Osteocyte (in vitro differentiated cells): ENCODE measurements around the gene RHOBTB3. TPM values are rescaled to one million over a fixed set of nuclear protein-coding genes. Genes with fewer than 3 reads are reported as not detected.

Source experiments
- DNase-seq: peaks from one replicate; pipeline ENCODE4 v3.0.0; 2021; ENCODE audit warnings: mixed read lengths; ENCODE audit not compliant: unreplicated experiment; ENCODE audit errors: extremely low spot score
- H3K27ac Mint-ChIP-seq: one replicate; pipeline ENCODE4 v1.8.0; 2021; ENCODE audit warnings: mild to moderate bottlenecking, mixed read lengths; ENCODE audit not compliant: unreplicated experiment
- H3K27me3 Mint-ChIP-seq: one replicate; pipeline ENCODE4 v1.8.0; 2021; ENCODE audit warnings: mixed read lengths; ENCODE audit not compliant: unreplicated experiment
- H3K36me3 Mint-ChIP-seq: one replicate; pipeline ENCODE4 v1.8.0; 2021; ENCODE audit warnings: mixed read lengths; ENCODE audit not compliant: unreplicated experiment
- H3K4me1 Mint-ChIP-seq: one replicate; pipeline ENCODE4 v1.8.0; 2021; ENCODE audit warnings: mixed read lengths; ENCODE audit not compliant: unreplicated experiment
- H3K4me3 Mint-ChIP-seq: one replicate; pipeline ENCODE4 v1.8.0; 2021; ENCODE audit warnings: mild to moderate bottlenecking, moderate library complexity, mixed read lengths; ENCODE audit not compliant: unreplicated experiment
- H3K9me3 Mint-ChIP-seq: one replicate; pipeline ENCODE4 v1.8.0; 2021; ENCODE audit warnings: mixed read lengths; ENCODE audit not compliant: unreplicated experiment
- CTCF ChIP-seq: fragments of 200-600 bp; sonication (generic); IDR thresholded peaks from 2 replicates; pipeline ENCODE4 v1.5.0; 2021; ENCODE audit warnings: antibody characterized with exemption, mild to moderate bottlenecking, moderate library complexity
- total RNA-seq: library from RNA; stranded (reverse); gene quantifications from 2 replicates; pipeline ENCODE4 v1.2.1, GENCODE V29; 2021

Gene RHOBTB3
- total RNA-seq, 1 donor from 2014 or later: 190 TPM

DNA sequence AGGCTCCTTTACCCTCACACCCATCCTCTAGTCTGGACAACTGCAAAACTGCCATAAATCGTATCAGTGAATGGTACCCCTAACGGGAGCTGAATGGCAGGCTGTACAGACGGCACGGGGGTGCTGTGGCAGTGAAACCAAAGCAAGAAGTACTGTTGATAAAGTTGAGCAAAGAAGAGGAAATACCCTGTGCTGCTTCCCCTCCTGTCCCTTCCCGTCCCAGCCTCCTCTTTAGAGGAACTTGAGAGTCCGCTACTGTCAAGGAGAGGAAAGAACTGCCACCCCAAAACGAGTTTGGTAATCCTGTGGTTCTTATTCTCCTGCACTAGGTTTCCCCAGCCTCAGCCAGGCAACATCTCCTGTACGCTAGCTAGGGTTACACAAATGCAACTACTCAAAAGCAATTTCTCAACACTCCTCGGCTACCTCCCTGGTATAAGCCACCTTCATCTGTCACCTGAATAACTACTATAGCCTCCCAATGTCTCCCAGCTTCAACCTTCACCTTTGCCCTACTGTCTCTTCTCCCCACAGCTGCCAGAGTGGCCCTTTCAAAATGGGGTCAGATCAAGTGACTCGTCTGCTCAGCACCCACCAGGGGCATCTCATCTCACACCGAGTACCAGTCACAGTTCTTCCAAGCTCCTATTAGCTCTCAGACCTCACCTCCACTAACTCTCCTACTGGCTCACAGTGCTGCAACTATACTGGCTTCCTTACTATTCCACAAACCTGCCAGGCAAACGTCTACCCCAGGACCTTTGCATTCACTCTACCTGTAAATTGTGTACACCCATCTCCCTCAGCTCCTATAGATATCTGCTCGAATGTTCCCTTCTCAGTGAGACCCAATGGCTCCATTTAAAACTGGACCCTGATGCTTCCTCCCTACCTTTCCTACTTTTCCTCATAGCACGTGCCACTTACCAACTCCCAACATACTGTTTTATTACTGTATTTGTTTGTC lies 87.3 kb downstream of the RHOBTB3 start:
- peaks cover 51% of the 10 kb centered on the region for H3K4me1 Mint-ChIP-seq
- no peak overlapping the region for H3K27ac Mint-ChIP-seq
- DNase-seq: no peak
- no peaks in the 10 kb centered on the region for H3K27me3 Mint-ChIP-seq
- H3K36me3 Mint-ChIP-seq: peaks cover 34% of the 10 kb centered on the region
- H3K4me3 Mint-ChIP-seq: no peak overlapping the region
- H3K9me3 Mint-ChIP-seq: no peaks in the 10 kb centered on the region
- TF ChIP-seq CTCF: no peak

GRCh38 chr5:95821110-95822021 lies 90.2 kb downstream of the RHOBTB3 start:
- H3K4me1 Mint-ChIP-seq: peaks cover 64% of the 10 kb centered on the region

DNA sequence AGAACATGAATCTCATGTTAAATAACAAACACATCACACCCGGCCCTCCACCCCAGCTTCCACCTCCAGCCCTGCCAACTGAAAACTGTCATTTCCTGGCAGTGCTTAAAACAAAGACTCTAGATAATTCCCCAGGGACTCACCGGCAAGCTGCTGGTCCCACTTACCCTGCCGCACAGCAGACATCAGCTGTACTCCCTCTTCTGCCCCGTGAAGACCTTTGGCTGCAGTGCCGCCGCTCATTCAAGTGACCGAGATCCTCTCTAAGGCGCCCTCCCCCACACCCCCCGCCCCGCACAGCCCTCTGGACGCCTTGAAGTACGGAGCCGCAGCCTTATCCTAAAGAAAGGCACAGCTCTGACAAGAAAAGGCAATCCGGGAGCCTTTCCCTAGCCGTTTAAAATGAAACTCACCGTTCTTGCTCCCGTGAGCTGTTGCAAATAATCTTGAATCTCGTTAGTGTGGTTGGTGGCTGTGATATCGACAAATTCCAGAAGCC lies 91.0 kb downstream of the RHOBTB3 start:
- TF ChIP-seq CTCF: no peak
- Mint-ChIP-seq H3K4me1 (peaks cover 64% of the 10 kb centered on the region), H3K9me3 (no peaks in the 10 kb centered on the region), H3K27me3 (no peaks in the 10 kb centered on the region), H3K4me3 (peak overlapping the region; percentile 95), H3K36me3 (peaks cover 11% of the 10 kb centered on the region), H3K27ac (peak overlapping the region; percentile 94)
- no peak for DNase-seq

More at GRCh38 chr5:95821110-95822021, 90.2 kb downstream of the RHOBTB3 start:
- peaks cover 14% of the 10 kb centered on the region for H3K36me3 Mint-ChIP-seq
- no peaks in the 10 kb centered on the region for H3K27me3 Mint-ChIP-seq
- TF ChIP-seq CTCF: no peak
- peak overlapping the region; percentile 95 for H3K4me3 Mint-ChIP-seq
- peak overlapping the region; percentile 94 for H3K27ac Mint-ChIP-seq
- no peak for DNase-seq
- no peaks in the 10 kb centered on the region for H3K9me3 Mint-ChIP-seq

DNA sequence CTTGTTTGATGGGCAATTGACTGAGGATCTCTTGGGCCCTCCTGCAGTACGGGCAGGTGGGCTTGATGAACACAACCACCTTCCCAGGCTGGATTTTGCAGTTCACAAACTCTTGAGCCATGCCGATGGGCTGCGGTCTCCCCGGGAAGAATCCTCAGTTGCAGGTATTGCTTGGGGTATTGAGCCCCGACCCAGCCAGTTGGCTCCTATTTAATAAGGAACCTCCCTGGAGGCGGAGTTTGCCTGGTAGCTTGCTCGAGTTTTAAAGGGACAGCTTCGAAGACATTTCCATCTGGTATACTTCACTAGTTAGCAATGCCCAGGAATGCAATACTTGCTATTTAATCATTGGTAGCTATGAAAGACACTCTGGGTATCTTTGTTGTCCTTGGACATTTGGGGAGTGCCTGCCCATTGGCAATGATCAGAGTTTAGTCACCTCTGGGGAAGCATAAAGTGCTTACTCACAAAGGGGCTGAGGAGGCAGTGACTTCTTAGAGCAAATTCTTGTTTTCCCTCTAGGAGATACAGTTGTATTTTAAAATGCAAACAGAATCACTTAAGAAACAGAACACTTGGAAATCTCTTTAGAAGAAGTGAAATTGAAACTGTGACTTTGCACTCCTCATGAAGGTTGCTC lies 91.5 kb downstream of the RHOBTB3 start, which contains the start of gene GLRX:
GLRX (minus strand) TSS at position 185 of the 640 bp plus-strand sequence; CDS start at position 121, 64 bp downstream.
- Mint-ChIP-seq H3K36me3 (peaks cover 11% of the 10 kb centered on the region), H3K27me3 (no peaks in the 10 kb centered on the region), H3K9me3 (no peaks in the 10 kb centered on the region), H3K4me3 (peak within 1 kb of the TSS; percentile 95), H3K27ac (peak within 1 kb of the TSS; percentile 94), H3K4me1 (peaks cover 60% of the 10 kb centered on the region)
- no peak for DNase-seq
- TF ChIP-seq CTCF: no peak
